AG20443 (cell line): Measurements from ENCODE around the gene MNT.

Experiments
- DNase-seq: peaks from one replicate; pipeline ENCODE4 v3.0.0; 2012; ENCODE audit warnings: low spot score, mixed read lengths

Gene MNT

DNA sequence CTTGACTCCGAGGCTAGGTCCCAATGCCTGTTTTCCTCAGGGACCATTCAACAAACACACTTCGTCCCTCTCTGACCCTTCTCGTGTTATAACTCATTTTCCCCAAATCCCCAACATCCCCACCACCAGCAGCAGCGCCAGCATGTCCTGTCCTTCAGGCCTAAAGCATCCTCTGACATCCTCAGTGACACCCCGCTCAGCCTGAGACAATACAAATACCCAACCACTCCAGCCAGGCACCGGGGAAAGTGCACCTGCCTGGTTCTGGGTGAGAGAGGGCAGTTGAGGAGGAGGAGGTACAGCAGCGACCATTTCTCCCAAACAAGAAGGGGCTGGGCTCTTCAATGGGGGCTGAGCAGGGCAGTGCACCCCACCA is 4.7 kb downstream of the MNT start:
- DNase-seq = no peak

DNA sequence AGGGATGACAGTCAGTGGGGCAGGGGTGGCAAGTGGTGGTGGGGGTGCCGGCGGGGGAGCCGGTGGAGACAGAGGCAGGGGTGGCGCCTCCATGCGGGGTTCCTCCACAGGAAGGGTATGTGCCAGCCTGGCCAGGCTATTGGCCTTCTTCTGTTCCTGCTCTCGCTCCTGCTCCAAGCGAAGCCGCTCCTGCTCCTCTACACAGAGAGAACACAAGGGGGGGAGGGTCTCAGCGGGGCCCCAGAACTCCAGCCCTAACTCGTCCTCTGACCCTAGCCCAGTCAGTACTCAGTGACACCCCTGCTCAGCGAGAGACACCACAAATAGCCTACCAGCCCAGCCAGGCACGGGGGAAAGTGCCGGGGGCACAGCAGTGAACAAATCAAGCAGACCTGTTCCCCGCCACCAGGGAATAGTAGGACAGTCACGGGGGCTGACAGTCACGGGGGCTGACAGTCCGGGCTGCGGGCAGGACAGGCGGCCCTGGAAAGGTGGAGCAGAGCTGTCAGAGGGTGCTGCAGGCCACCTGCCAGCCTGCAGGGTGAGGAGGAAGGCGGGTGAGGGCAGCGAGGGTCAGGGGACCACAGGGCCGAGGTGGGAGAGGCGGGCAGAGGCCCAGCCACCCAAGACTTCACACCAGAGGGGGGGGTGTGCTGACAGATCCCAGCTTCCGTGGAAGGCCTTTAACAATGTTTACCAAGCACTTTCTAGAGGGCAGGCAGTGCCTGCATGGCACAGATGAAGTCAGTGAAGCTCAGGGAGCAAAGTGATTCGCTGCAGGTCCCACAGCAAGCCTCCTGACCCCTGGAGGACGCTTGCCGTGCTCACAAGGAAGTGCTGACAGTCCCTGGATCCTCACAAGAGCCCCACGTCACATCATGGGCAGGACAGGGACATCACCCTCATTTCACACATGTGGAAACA is 5.3 kb downstream of the MNT start:
- DNase-seq = no peak

DNA sequence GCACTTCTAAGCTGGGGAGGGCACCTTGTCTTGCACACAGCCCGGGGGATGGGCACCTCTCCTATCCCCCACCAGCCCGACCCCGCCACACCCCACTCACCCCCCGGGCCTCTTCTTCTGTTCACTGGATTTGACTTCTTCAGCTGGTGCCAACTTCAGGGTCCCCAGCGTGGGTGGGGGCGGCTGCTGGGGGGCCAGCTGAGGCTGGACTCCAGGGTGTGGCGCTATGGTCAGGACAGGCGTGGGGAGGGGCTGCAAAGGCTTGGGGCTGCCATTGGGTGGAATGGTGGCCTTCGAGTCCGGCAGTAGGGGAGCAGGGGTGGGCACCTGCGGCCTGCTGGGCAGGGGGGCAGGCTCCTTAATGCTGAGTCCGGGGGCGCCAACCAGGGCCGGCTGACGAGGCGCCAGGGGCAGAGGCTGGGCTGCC is 6.1 kb downstream of the MNT start:
- DNase-seq = no peak

DNA sequence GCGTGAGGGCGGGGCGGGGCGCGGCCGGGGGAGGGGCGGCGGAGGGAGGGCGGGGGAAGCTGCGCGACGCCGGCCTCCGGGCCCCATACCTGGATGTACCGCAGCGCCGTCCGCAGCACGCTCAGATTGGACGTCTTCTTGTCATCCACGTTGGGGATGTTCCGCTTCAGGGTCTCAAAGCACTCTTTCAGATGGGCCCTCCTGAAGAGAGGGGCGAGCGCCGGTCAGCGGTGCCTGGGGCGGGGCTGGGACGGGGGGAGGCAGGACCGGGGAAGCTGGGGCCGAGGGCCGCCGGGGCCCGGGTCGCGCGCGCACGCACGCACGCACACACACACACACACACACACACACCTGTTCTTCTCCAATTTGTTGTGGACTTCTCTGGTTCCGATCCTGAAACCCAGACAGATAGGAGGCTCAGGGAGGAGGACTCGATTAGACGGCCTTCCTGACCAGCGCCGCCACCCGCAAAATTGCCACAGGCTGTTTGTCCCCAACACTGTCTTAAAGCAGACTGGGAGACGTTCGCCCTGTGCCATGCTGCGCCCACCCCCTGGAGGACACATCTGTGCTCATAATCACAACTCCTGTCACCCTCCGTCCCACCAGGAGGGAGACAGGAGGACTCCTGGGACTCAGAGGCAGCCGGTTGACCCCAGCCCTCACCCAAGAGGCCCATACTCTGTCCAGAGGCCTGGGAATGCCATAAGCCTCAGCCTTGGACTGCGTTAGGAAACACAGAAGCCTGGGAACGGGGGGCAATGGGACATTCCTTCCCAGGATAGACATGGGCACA is 6.7 kb downstream of the MNT start:
- DNase-seq = no peak

DNA sequence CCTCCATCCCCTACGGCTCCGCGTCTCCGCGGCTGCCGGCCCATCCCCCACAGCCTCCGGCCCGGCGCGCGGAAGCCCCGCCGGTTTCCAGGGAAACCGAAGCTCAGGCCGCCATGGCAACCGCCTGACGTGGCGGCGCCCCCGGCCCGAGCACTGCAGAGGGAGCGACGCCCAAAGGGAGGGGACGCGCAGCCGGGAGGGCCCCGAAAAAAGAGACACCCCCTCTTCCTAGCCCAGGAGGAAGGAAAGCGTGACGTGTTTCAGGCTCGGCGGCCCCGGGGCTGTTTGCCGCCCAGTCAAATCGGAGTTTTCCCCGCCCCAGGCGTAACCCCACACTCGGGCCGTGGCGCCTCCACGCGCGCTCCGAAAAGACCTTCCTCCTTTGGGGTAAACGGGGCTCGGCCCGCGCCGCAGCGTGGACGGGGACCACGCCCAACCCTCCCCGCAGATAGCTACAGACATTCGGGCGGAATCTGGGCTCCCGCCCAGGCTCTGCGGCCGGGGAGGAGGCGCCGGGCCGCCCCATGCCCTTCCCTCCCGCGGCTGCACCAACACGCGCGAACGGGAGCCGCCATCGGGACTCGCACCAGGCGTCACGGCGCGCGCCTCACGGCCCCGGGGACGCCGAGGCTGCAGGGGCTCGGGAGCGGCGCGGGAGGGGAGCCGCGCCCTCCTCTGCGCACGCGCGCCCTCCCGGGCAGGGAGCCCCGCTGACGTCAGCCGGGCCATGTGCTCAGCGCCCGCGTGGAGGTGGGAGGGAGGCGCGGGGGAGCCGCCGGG is 7.5 kb downstream of the MNT start:
- DNase-seq = peak; percentile 91

DNA sequence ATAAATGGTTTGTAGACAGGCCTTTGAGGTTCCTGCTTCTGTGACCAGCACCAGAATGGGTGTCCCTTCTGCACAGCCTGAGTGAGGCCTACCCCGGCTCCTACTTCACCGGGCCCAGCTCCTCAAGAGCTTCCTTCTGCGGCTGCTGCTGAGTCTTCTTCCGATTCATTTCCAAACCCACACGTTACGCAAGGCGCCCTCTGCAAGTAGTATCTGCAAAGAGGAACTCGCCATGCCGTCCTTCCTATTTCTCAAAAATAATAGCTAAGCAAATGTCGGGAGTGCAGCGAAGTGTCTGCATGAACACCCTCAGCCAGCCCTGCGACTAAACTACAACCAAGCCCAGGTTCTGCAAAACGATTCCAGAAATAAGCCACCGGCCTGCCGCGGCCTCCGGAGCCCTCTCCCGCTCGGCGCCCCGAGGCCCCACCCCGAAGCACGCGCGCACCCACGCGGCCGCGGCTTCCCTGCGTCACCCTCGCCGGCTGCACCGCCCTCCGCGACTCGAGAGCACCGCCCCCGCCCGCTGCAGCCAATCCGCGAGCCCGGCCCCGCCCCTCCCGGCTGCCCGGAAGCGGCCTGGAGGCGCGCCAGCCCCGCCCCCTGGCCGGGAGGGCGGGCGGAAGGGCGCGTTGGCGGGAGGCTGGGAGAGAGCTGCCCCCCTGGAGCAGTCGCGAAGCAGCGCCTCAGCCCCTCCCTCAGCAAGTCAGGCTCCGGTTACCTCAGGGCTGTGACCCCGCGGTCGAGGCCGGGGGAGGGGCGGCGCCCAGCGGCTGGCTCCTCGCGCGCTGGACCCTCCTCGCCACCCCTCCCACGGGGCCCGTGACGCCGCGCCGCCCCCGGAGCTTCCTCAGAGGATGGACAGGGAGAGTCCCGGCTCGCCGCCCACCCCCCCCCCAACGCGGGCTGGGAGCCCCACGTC is 8.3 kb downstream of the MNT start:
- peak; percentile 94 for DNase-seq

DNA sequence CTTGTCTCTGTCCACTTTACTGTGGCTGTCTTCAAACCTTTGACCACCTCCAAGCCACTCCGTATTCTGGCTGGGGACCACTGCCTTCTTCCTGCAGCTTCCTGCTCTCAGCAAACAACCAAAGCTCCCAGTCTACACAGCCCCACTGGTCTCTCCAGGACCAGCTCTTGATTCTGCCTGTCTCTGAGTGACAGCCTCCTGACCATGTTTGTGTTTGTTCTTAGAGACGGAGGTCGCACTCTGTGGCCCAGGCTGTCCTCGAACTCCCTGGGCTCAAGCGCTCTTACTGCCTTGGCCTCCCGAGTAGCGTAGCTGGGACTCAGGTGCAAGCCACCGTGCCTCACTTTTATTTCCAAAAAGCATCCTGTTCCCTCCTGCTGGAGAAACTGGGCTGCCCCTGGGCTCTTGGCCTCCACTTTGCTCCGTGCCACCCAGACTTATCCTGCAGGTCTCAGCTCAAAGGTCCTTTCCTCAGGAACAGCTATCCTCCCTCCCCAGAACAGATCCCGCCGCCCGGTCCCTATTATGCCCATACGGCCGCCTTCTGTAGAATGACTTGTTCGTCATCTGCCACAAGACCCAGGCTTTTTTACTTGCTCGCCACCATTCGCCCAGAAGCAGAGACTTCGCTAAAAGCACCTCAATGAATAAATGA is 9.1 kb downstream of the MNT start:
- DNase-seq = no peak

DNA sequence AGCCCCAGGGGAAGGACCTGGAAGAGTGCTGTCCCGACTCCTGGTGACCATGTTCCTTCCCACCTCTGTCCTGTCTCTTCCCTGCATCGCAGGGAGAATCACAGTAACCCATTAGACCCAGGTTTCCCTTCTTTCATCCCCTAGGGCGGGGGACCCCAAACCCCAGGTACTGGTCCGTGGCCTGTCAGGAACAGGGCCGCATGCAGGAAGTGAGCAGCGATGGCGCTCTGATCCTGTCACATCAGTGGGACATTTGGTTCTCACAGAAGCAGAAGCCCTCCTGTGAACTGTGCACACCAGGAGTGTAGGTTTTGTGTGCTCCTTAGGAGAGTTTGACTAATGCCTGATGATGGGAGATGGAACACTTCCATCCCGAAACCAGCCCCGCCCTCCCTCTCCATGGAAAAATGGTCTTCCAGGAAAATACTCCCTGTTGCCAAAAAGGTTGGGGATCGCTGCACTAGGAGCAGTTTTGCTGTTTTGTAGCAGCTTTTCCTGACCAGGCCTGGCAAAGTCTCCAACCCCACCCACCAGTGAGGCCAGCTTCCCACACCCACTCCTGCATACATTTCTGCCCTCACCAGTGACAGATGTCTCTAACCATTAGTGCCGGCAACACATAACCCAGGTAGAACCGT is 10.5 kb downstream of the MNT start:
- no peak for DNase-seq

DNA sequence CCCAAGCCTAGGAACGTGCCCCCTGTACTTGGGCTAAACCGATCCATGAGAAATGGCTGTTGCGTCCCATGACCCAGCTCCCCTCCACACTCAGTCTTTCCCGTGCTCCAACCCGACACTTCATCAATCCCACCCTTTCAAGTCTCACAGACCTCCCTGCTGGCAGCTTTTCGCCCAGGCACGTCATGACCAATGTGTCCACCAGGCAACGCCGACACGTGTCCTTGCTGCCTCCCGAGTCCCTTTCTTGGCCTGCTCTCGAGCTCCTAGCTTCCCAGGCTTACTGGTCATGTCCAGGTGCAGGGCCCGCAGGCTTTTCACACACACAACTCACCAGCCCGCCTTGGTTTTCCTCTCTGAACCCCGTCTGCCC is 12.2 kb downstream of the MNT start:
- DNase-seq = no peak

DNA sequence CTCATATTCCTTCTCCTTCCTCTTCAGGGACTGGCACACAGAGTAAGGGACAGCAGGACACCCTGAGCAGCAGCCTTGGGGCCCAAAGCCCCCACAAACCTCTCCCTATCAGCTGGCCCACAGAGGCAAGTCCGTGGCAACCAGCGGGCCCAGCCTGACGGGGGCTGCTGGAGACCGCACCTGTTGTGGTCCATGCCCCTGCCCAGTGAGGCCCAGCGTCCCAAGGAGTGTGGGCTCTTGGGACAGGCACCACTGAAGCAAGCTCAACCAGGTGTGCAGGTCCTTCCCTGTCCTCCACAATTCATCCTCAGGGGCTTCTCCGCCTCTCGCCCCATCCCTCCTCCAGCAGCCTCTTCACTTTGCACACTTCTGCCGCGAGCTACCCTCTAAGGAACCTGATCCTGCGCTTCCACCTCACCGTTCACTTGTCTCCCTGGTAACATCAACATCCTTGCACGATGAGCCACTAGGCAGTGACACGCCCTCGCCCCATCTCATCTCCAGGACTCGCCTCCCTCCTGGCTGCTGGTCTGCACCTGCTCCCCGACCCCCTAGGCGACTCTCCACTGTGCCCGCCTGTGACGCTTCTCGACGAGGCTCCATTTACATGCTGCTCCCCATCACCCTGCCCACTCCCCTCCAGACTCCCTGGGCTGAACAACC is 12.7 kb downstream of the MNT start:
- DNase-seq = no peak

DNA sequence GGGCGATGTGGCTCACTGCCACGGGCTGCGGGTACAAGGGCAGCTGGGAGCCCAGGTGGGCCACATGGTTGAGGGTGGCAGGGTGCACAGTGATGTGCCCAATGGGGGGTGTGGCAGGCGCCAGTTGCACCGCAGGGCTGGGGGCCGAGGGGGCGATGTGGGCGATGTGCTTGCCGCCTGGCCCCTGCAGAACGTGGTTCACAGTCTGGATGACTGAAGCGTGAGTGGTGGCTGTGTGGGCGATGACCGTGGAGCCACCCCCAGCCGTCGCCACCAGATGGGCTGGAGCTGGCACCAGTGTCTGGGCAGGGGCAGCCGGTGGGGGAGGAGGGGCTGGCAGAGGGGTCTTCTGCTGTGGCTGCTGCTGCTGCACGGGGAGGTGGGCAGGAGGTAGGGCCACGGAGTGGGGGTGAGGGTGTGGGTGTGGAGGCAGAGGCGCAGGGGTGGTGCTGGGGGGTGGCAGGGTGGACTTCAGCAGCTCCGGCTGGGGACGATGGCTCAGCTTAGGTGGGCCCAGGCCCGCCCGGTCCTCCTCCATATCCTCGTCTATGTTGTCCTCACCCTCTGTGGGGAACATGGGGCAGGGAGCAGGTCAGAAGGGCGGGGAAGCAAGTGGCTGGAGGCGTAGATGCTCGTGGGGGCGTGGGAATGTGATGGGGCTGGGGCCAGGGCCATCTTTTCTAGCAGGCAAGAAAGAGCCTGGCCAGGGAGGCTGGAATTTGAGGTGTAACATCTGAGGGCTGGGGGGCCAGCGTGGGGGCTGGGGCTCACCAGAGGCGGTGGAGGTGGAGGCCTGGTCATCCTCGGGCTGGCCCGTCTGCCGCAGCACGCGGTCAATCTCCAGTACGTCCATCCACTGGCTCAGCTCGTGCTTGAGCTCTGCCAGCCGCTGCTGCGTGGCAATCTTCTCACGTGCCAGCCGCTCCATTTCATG is 13.5 kb downstream of the MNT start:
- DNase-seq = no peak

DNA sequence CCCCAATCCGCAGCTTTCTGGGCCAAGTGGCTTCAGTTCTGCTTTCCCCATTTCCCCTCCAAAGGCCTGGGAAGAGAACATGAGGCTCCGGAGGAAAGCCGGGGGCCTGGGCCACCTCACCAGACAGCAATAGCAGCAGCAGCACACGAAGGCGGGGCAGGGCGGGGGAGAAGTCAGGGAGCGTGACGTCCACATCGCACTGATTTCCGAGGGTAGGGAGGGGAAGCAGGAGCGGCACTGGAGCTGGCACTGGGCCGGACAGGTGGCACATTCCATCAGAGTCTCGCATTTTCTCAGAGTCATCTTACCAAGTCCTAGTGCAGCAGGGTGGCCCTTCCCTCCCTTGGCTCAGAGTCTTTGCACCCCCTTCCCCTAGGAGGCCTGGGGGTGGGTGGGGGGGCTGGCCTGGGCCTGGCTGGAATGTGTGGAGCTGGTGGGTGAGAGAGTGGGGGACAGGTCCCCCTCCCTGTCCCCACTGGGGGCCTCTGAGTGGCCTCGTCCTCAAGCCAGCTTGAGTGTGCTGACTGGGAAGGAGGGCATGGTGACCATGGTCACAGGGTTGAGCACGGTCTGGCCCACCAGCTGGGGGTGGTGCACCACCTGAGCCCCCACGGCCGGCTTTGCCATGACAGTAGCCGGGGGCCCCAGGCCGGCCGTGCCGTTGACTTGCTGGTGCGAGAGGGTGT is 14.3 kb downstream of the MNT start:
- DNase-seq = no peak

DNA sequence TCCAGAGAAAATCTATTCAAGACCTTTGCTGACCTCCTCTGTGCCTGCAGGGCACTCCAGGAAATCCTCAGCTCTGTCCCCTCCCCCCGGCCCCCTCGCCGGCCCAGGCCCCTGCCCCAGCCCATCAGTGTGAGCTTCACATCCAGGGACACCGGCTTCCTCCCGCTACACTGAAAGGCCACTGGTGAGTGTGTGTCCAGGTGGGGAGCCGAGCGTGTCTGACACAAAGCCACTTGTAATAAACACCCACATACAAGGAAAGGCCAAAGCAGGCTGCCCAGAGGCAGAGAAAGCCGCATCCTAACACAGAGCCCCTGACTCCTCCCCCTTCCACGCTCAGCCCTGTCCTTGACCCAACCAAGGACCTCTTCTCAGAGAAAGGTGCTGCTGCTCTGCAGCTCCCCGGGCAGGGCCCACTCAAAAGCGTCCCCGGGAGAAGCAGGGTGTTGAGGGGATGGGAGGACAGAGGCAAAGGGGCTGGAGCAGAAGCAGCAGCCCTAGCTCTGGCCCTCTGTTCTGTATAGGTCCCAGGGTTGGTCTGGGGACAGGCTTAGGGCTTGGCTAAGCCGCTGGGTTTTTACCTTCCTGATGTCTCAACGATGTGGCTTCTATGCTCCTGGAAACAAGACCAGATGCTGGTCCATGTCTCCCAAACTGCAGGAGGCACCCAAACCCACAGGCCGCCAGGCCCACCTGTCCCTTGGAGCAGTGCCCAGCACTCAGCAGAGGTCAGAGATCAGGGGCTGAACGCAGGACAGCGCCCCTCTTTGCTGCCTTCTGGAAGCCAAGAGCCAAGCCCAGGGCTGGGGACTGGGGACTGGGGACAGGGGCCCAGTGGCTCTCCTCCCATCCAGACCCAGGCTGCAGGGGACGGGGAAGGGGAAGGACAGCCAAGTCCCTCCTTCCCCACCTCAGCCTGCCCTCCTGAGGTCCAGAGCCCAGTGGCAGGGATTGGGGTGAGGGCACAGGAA is 15.3 kb downstream of the MNT start:
- no peak for DNase-seq

DNA sequence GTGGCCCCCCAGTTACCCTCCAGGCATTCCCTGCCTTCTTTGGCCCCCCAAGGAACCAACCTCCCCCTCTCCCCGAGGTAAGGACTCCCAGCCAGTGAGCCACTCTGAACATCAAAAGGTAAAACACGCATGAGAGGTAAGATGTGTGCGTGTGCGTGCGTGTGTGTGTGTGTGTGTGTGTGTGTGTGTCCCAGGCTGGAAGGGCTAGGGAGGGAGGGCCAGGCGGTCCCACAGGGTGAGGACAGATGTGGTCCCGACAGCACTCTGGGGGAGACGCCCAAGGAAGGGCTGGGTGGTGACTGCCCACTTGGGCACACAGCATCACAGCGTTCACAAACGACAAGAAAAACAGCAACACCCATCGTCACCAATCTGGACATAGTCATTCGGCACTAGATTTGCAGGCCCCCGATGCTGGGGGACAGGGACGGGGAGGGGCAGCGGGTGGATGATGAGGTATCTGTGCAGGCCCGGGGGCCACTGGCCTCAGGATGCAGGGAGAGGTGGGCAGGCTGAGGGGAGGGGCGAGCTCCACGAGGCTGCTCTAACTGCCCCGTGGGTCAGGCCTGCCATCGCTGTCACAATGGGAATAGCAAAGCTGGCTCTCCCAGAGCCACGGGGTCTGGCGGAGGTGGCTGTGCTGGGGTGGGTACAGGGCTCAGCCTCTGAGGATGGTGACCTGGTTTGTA is 16.3 kb downstream of the MNT start:
- DNase-seq = no peak

DNA sequence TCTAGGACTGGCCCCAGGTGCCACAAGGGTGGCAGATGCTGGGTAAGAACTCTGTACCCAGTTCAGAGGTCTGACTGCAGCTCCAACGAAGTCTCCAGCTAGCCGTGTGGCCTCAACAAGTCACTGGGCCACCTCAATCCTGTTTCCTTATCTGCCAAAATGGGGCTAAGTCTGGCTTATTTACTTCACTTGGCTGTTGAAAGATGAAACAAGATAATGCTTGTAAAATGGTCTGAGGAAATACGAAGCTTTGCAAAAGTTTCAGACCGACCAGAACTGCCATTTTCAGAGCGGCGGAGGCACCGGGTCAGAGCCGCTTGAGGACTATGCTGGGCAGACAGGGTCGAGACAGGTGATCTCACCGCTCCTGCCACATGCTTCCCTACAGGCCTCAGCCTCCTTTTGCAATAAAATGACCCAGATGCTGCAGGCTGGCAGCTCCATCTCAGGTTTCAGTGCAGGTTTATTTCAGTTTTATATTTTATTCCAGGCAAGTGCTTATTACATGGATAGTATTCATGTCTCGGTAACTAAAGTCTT is 17.2 kb downstream of the MNT start:
- no peak for DNase-seq
